B cell (primary cell): Measurements from ENCODE around the gene CAMTA1. TPM values are rescaled to one million over a fixed set of nuclear protein-coding genes. Genes with fewer than 3 reads are reported as not detected.

Experiments used
- ATAC-seq: fragments of 200-7000 bp; cut with Tn5 transposase; one replicate; pipeline ENCODE4 v1.10.0; 2021; ENCODE audit warnings: low read depth, mild to moderate bottlenecking, moderate number of reproducible peaks, moderate library complexity
- CTCF ChIA-PET: fragments of 350-600 bp; sonication (Branson Sonifier 250); formaldehyde crosslinking; loops from one replicate; lab custom pipeline; 2021; ENCODE audit warnings: antibody characterized with exemption, inconsistent platforms; lab: Charles Lee
- POLR2A ChIA-PET: fragments of 350-600 bp; sonication (Branson Sonifier 250); formaldehyde crosslinking; loops from one replicate; lab custom pipeline; 2021; ENCODE audit warnings: antibody characterized with exemption; lab: Charles Lee
- DNase-seq: peaks from one replicate; pipeline ENCODE4 v3.0.0; 2013
- H2AFZ ChIP-seq: 2 replicates; pipeline ENCODE4 v1.6.1; 2012; ENCODE audit warnings: mild to moderate bottlenecking, low read depth, low read length; ENCODE audit not compliant: insufficient read depth, poor library complexity, severe bottlenecking
- H3K27ac ChIP-seq, 2 donors: 1 replicate in 1 of 2; 2 replicates in 1 of 2; pipeline ENCODE4 v1.5.1; 2012 to 2013; ENCODE audit warnings: low read length in 2 of 2, mild to moderate bottlenecking in 2 of 2, moderate library complexity in 1 of 2
- H3K27me3 ChIP-seq, 4 experiments: fragments of 200-600 bp in 1 of 4; sonication (generic) in 1 of 4; replicated peaks in 1 of 4; 1 replicate in 2 of 4; 2 replicates in 2 of 4; pipeline versions ENCODE4 v1.6.1 to v1.7.0; 2013 to 2016; ENCODE audit warnings: low read length in 3 of 4, mild to moderate bottlenecking in 2 of 4, mixed read lengths in 1 of 4, moderate library complexity in 1 of 4; ENCODE audit not compliant: insufficient read depth in 4 of 4, control insufficient read depth in 3 of 4; ENCODE audit errors: control extremely low read depth in 1 of 4
- H3K36me3 ChIP-seq, 2 experiments: replicated peaks in 1 of 2; 1 replicate in 1 of 2; 2 replicates in 1 of 2; pipeline versions ENCODE4 v1.6.1 to v1.7.1; 2013; ENCODE audit warnings: low read length in 1 of 2; ENCODE audit not compliant: insufficient read depth in 2 of 2, control insufficient read depth in 1 of 2; ENCODE audit errors: control extremely low read depth in 1 of 2, extremely low read depth in 1 of 2
- H3K4me1 ChIP-seq, 2 donors: fragments of 200-600 bp in 1 of 2; sonication (generic) in 1 of 2; 1 replicate in 1 of 2; 2 replicates in 1 of 2; pipeline versions ENCODE4 v1.5.1 to v1.6.1; 2013 to 2017; ENCODE audit warnings: low read length in 2 of 2; ENCODE audit not compliant: control insufficient read depth in 2 of 2, insufficient read depth in 2 of 2
- H3K4me2 ChIP-seq: replicated peaks from 2 replicates; pipeline ENCODE3; 2012; ENCODE audit warnings: mild to moderate bottlenecking, low read depth, low read length; ENCODE audit not compliant: poor library complexity, severe bottlenecking
- H3K4me3 ChIP-seq, 5 experiments: fragments of 200-600 bp in 1 of 5; sonication (generic) in 1 of 5; 1 replicate in 3 of 5; 2 replicates in 2 of 5; pipeline versions ENCODE4 v1.5.1 to v1.7.0; 2011 to 2016; ENCODE audit warnings: low read length in 4 of 5, mild to moderate bottlenecking in 4 of 5, low read depth in 2 of 5, control low read depth in 1 of 5, moderate library complexity in 1 of 5; ENCODE audit not compliant: insufficient read depth in 1 of 5; ENCODE audit errors: control extremely low read depth in 1 of 5, extremely low read depth in 1 of 5
- H3K79me2 ChIP-seq: fragments of 200-600 bp; sonication (generic); one replicate; pipeline ENCODE4 v1.6.0; 2016; ENCODE audit warnings: low read length; ENCODE audit not compliant: control insufficient read depth, insufficient read depth
- H3K9ac ChIP-seq: fragments of 200-600 bp; sonication (generic); 2 replicates; pipeline ENCODE4 v1.6.1; 2017; ENCODE audit warnings: mild to moderate bottlenecking, low read length, moderate library complexity
- H3K9me3 ChIP-seq, 3 donors: one replicate each; pipeline versions ENCODE4 v1.6.1 to v1.7.1; 2013; ENCODE audit warnings: low read length in 2 of 3; ENCODE audit not compliant: control insufficient read depth in 2 of 3, insufficient read depth in 1 of 3; ENCODE audit errors: control extremely low read depth in 1 of 3
- H4K20me1 ChIP-seq: 2 replicates; pipeline ENCODE4 v1.6.0; 2012; ENCODE audit warnings: mild to moderate bottlenecking, low read length; ENCODE audit not compliant: insufficient read depth, control insufficient read depth, poor library complexity, severe bottlenecking
- H3K27ac Mint-ChIP-seq: one replicate; pipeline ENCODE4 v1.8.0; 2021; ENCODE audit warnings: mixed read lengths
- H3K27me3 Mint-ChIP-seq: one replicate; pipeline ENCODE4 v1.8.0; 2021; ENCODE audit warnings: mixed read lengths
- H3K4me1 Mint-ChIP-seq: one replicate; pipeline ENCODE4 v1.8.0; 2021; ENCODE audit warnings: mixed read lengths
- H3K4me3 Mint-ChIP-seq: one replicate; pipeline ENCODE4 v1.8.0; 2021; ENCODE audit warnings: mixed read lengths
- H3K9me3 Mint-ChIP-seq: one replicate; pipeline ENCODE4 v1.8.0; 2022; ENCODE audit warnings: mixed read lengths; ENCODE audit not compliant: insufficient read depth
- CTCF ChIP-seq: fragments of 200-600 bp; IDR thresholded peaks from one replicate; pipeline ENCODE4 v1.8.0; 2022; ENCODE audit warnings: antibody characterized with exemption, mild to moderate bottlenecking
- EZH2 ChIP-seq: IDR thresholded peaks from 2 replicates; pipeline ENCODE4 v1.6.1; 2012; ENCODE audit warnings: borderline replicate concordance, low read depth, mild to moderate bottlenecking, moderate library complexity, low read length; ENCODE audit not compliant: insufficient read depth, poor library complexity, severe bottlenecking
- WGBS: methylation state at CpG from one replicate; pipeline ENCODE4 v1.1.5; 2013; ENCODE audit warnings: missing lambda C conversion rate; ENCODE audit not compliant: insufficient coverage; 5-methylcytosine and 5-hydroxymethylcytosine counted together
- intact Hi-C: fragments of 100-400 bp; cut with micrococcal nuclease; formaldehyde crosslinking; loops from one replicate; pipeline ENCODE4 v1.10.0; 2022
- polyA plus RNA-seq: library from polyadenylated mRNA; depleted of rRNA; stranded (reverse); fragments of >200 nt; gene quantifications from 2 replicates; pipeline ENCODE4 v1.2.3, GENCODE V29; 2012
- total RNA-seq, 2 donors: library from RNA; stranded (reverse); fragments of 120-200 nt in 1 of 2; gene quantifications; 1 replicate in 1 of 2; 2 replicates in 1 of 2; pipeline versions ENCODE4 v1.2.3 to v1.2.4, GENCODE V29; 2013 to 2022

The CAMTA1 gene
- total and polyA plus RNA-seq, 2 donors (not counting 1 experiment from before 2014, with no cell fraction given): 42.2 to 45.7 TPM

GRCh38 chr1:7628273-7628672 is 843.0 kb downstream of the CAMTA1 start:
- Mint-ChIP-seq H3K9me3 (no peaks in the 10 kb centered on the region), H3K27ac (no peak overlapping the region), H3K4me1 (no peaks in the 10 kb centered on the region), H3K27me3 (peaks cover 25% of the 10 kb centered on the region), H3K4me3 (no peak overlapping the region)
- Histone ChIP-seq H3K9me3 (no peaks in the 10 kb centered on the region), H2AFZ (no peak overlapping the region), H3K4me3 (no peak overlapping the region), H3K4me1 (no peaks in the 10 kb centered on the region), H3K27me3 (peaks cover 0 to 6% (median 0%) of the 10 kb centered on the region in 4 experiments), H3K4me2 (no peak overlapping the region), H3K79me2 (no peaks in the 10 kb centered on the region), H3K27ac (no peak overlapping the region), H3K36me3 (no peaks in the 10 kb centered on the region), H4K20me1 (no peaks in the 10 kb centered on the region), H3K9ac (no peak overlapping the region)
- ATAC-seq (no peak), DNase-seq (no peak)
- POLR2A ChIA-PET: no interaction called here
- intact Hi-C loops: no loop called here
- CTCF ChIA-PET: interaction anchor here (0.9 kb wide), 1 partner anchor 39 kb away, joined by 3 read pairs; no protein-coding TSS in a partner anchor
- TF ChIP-seq CTCF (no peak), EZH2 (no peak)
- WGBS: 84% methylated on average over 2 of the region's 4 CpGs

- no peak overlapping the region for H3K4me2 ChIP-seq
- H3K79me2 ChIP-seq: no peaks in the 10 kb centered on the region
- CTCF ChIA-PET: no interaction called here
- H3K36me3 ChIP-seq: no peaks in the 10 kb centered on the region
- H3K9me3 ChIP-seq: no peaks in the 10 kb centered on the region
- H4K20me1 ChIP-seq: no peaks in the 10 kb centered on the region
- peaks cover 30% of the 10 kb centered on the region for H3K27me3 Mint-ChIP-seq
- DNase-seq (no peak), ATAC-seq (no peak)
- H3K9me3 Mint-ChIP-seq: no peaks in the 10 kb centered on the region
- TF ChIP-seq CTCF (no peak), EZH2 (no peak)
- H3K4me1 ChIP-seq: no peaks in the 10 kb centered on the region
- POLR2A ChIA-PET: no interaction called here
- no peak overlapping the region for H2AFZ ChIP-seq
- WGBS: 82% methylated on average over 5 of the region's 8 CpGs
- H3K9ac ChIP-seq: no peak overlapping the region
- H3K4me1 Mint-ChIP-seq: no peaks in the 10 kb centered on the region
- H3K27ac ChIP-seq: no peak overlapping the region
- intact Hi-C loops: no loop called here
- H3K27me3 ChIP-seq: peaks cover 0 to 11% (median 0%) of the 10 kb centered on the region in 4 experiments
- H3K4me3 Mint-ChIP-seq: no peak overlapping the region
- H3K4me3 ChIP-seq: no peak overlapping the region
- no peak overlapping the region for H3K27ac Mint-ChIP-seq
Observed at GRCh38 chr1:7629011-7629410, 843.8 kb downstream of the CAMTA1 start.
